Spleen (tissue), 11 donors: ENCODE measurements around the gene PELI2. TPM values are rescaled to one million over a fixed set of nuclear protein-coding genes. Genes with fewer than 3 reads are reported as not detected.

Experiments
- DNase-seq: peaks from one replicate; pipeline ENCODE4 v3.0.0-alpha.2; 2020
- H3K27ac ChIP-seq, 8 donors: fragments of 200-600 bp; sonication (generic) in 7 of 8; 1 replicate in 4 of 8; 2 replicates in 4 of 8; pipeline versions ENCODE4 v1.5.0 to v1.8.0; 2016 to 2021; ENCODE audit warnings: inconsistent platforms in 4 of 8, mild to moderate bottlenecking in 4 of 8, moderate library complexity in 1 of 8
- H3K27me3 ChIP-seq, 7 donors: fragments of 200-600 bp; sonication (generic) in 6 of 7; replicated peaks in 1 of 7; 1 replicate in 4 of 7; 2 replicates in 3 of 7; pipeline versions ENCODE4 v1.5.0 to v1.8.0; 2016 to 2021; ENCODE audit warnings: inconsistent platforms in 3 of 7, mild to moderate bottlenecking in 1 of 7
- H3K36me3 ChIP-seq, 6 donors: fragments of 200-600 bp; sonication (generic) in 5 of 6; 1 replicate in 4 of 6; 2 replicates in 2 of 6; pipeline versions ENCODE4 v1.5.0 to v1.8.0; 2016 to 2021; ENCODE audit warnings: inconsistent platforms in 2 of 6
- H3K4me1 ChIP-seq, 6 donors: fragments of 200-600 bp; sonication (generic) in 5 of 6; 1 replicate in 3 of 6; 2 replicates in 3 of 6; pipeline versions ENCODE4 v1.5.0 to v1.8.0; 2016 to 2021; ENCODE audit warnings: inconsistent platforms in 3 of 6
- H3K4me3 ChIP-seq, 8 donors: fragments of 200-600 bp; sonication (generic) in 7 of 8; 1 replicate in 4 of 8; 2 replicates in 4 of 8; pipeline versions ENCODE4 v1.5.0 to v1.8.0; 2016 to 2021; ENCODE audit warnings: inconsistent platforms in 4 of 8, mild to moderate bottlenecking in 4 of 8, moderate library complexity in 2 of 8
- H3K9me3 ChIP-seq, 8 donors: fragments of 200-600 bp; sonication (generic) in 7 of 8; 1 replicate in 4 of 8; 2 replicates in 4 of 8; pipeline versions ENCODE4 v1.5.0 to v1.8.0; 2016 to 2021; ENCODE audit warnings: inconsistent platforms in 4 of 8
- CTCF ChIP-seq, 11 experiments: fragments of 200-600 bp in 7 of 11; fragments of 450-650 bp in 4 of 11; sonication (generic) in 4 of 11; IDR thresholded peaks in 8 of 11; conservative IDR thresholded peaks in 3 of 11; 1 replicate in 7 of 11; 2 replicates in 4 of 11; pipeline versions ENCODE4 v1.4.0 to v1.8.0; 2016 to 2021; ENCODE audit warnings: antibody characterized with exemption in 11 of 11, inconsistent platforms in 4 of 11, mild to moderate bottlenecking in 1 of 11
- POLR2A ChIP-seq, 3 donors: fragments of 450-650 bp; IDR thresholded peaks; one replicate each; pipeline ENCODE4 v1.5.1; 2017; ENCODE audit warnings: antibody characterized with exemption in 3 of 3, mild to moderate bottlenecking in 1 of 3
- POLR2AphosphoS5 ChIP-seq, 3 donors: sonication (generic); formaldehyde crosslinking; IDR thresholded peaks; one replicate each; pipeline ENCODE4 v1.5.1; 2017; ENCODE audit warnings: antibody characterized with exemption in 3 of 3
- WGBS, 5 donors: extraction: QIAGEN DNeasy Blood & Tissue Kit in 3 of 5; methylation state at CpG; one replicate each; pipeline versions ENCODE4 v1.1.5 to v1.1.7; 2013 to 2018; 5-methylcytosine and 5-hydroxymethylcytosine counted together
- intact Hi-C: fragments of 100-400 bp; cut with DNase I; formaldehyde crosslinking; loops from one replicate; pipeline ENCODE4 v1.15.0; 2023; ENCODE audit warnings: low total_unique reads
- polyA plus RNA-seq, 3 donors: library from polyadenylated mRNA; stranded (reverse); fragments of 200-250 nt; gene quantifications; one replicate each; pipeline ENCODE4 v1.2.1, GENCODE V29; 2013
- total RNA-seq, 7 donors: library from RNA; depleted of rRNA in 3 of 7; stranded (reverse); fragments of >200 nt in 3 of 7; fragmentation: NEBNext Ultra II Directional in 4 of 7; extraction: Animal tissue kit (Norgen Biotek cat#: 25700) in 4 of 7; gene quantifications; one replicate each; pipeline versions ENCODE4 v1.1.0 to v1.2.1, GENCODE V29; 2016 to 2021
- donor health status: healthy with polysubstance abuse.
- donor health status: DM: no; HTN: no; CAD: no; lungs with moderate emphysema.
- donor health status: DM: no; HTN: no; CAD: no.
- donor health status: Bipolar disorder and iron deficiency.
- donor health status: healthy.
- donor health status: DM: no; HTN: no; CAD: no.
- donor health status: DM: yes; HTN: yes; CAD: no.

Gene PELI2
- total and polyA plus RNA-seq, 10 donors: 2.1 to 25.3 (median 18.0) TPM

GRCh38 chr14:56183631-56184157, 65.5 kb downstream of the PELI2 start:
- Histone ChIP-seq H3K36me3 (peaks cover 0 to 5% (median 0%) of the 10 kb centered on the region in 6 donors), H3K27ac (no peak overlapping the region), H3K4me3 (no peak overlapping the region), H3K9me3 (no peaks in the 10 kb centered on the region), H3K4me1 (no peaks in the 10 kb centered on the region), H3K27me3 (no peaks in the 10 kb centered on the region)
- TF ChIP-seq POLR2AphosphoS5 (IDR thresholded peaks at IDR 0.05) (no peak), CTCF (IDR thresholded peaks at IDR 0.05 in 8 of 11, conservative IDR thresholded peaks at IDR 0.05 in 3 of 11) (no peak), POLR2A (IDR thresholded peaks at IDR 0.05) (no peak)
- WGBS, 5 donors: 88 to 97% (median 94%) methylated on average over 2 of the region's 2 CpGs
- intact Hi-C loops: no loop called here
- DNase-seq: no peak

GRCh38 chr14:56185992-56186391, 67.8 kb downstream of the PELI2 start:
- intact Hi-C loops: no loop called here
- TF ChIP-seq CTCF (IDR thresholded peaks at IDR 0.05 in 8 of 11, conservative IDR thresholded peaks at IDR 0.05 in 3 of 11): no peak
- TF ChIP-seq POLR2AphosphoS5 (IDR thresholded peaks at IDR 0.05): no peak
- no peak for TF ChIP-seq POLR2A (IDR thresholded peaks at IDR 0.05)
- H3K27ac ChIP-seq: no peak overlapping the region
- no peaks in the 10 kb centered on the region for H3K4me1 ChIP-seq
- no peaks in the 10 kb centered on the region for H3K36me3 ChIP-seq
- no peak overlapping the region for H3K4me3 ChIP-seq
- H3K9me3 ChIP-seq: no peaks in the 10 kb centered on the region
- no peak for DNase-seq
- no peaks in the 10 kb centered on the region for H3K27me3 ChIP-seq

GRCh38 chr14:56187736-56188135, 69.5 kb downstream of the PELI2 start:
- Histone ChIP-seq H3K36me3 (no peaks in the 10 kb centered on the region), H3K27me3 (no peaks in the 10 kb centered on the region), H3K4me1 (no peaks in the 10 kb centered on the region), H3K27ac (no peak overlapping the region), H3K9me3 (no peaks in the 10 kb centered on the region), H3K4me3 (no peak overlapping the region)
- no peak for TF ChIP-seq CTCF (IDR thresholded peaks at IDR 0.05 in 8 of 11, conservative IDR thresholded peaks at IDR 0.05 in 3 of 11)
- DNase-seq: no peak
- WGBS, 5 donors: 88 to 94% (median 93%) methylated on average over 11 of the region's 11 CpGs
- intact Hi-C loops: no loop called here

- TF ChIP-seq CTCF (IDR thresholded peaks at IDR 0.05 in 8 of 11, conservative IDR thresholded peaks at IDR 0.05 in 3 of 11) (no peak), POLR2A (IDR thresholded peaks at IDR 0.05) (no peak), POLR2AphosphoS5 (IDR thresholded peaks at IDR 0.05) (no peak)
- intact Hi-C loops: no loop called here
- peaks cover 0 to 7% (median 0%) of the 10 kb centered on the region in 6 donors for H3K4me1 ChIP-seq
- DNase-seq: no peak
- H3K4me3 ChIP-seq: no peak overlapping the region
- H3K27me3 ChIP-seq: no peaks in the 10 kb centered on the region
- WGBS, 5 donors: 85 to 89% (median 86%) methylated on average over 4 of the region's 4 CpGs
- H3K9me3 ChIP-seq: no peaks in the 10 kb centered on the region
- H3K27ac ChIP-seq: no peak overlapping the region
- H3K36me3 ChIP-seq: no peaks in the 10 kb centered on the region
These were observed 71.1 kb downstream of the PELI2 start for GRCh38 chr14:56189307-56189706.
